Glomerular visceral epithelial cell (primary cell): Measurements from ENCODE around the gene HOXC4.

ENCODE experiments used
- DNase-seq: peaks from one replicate; pipeline ENCODE4 v3.0.0-alpha.2; 2016; ENCODE audit errors: extremely low spot score

The HOXC4 gene

DNA sequence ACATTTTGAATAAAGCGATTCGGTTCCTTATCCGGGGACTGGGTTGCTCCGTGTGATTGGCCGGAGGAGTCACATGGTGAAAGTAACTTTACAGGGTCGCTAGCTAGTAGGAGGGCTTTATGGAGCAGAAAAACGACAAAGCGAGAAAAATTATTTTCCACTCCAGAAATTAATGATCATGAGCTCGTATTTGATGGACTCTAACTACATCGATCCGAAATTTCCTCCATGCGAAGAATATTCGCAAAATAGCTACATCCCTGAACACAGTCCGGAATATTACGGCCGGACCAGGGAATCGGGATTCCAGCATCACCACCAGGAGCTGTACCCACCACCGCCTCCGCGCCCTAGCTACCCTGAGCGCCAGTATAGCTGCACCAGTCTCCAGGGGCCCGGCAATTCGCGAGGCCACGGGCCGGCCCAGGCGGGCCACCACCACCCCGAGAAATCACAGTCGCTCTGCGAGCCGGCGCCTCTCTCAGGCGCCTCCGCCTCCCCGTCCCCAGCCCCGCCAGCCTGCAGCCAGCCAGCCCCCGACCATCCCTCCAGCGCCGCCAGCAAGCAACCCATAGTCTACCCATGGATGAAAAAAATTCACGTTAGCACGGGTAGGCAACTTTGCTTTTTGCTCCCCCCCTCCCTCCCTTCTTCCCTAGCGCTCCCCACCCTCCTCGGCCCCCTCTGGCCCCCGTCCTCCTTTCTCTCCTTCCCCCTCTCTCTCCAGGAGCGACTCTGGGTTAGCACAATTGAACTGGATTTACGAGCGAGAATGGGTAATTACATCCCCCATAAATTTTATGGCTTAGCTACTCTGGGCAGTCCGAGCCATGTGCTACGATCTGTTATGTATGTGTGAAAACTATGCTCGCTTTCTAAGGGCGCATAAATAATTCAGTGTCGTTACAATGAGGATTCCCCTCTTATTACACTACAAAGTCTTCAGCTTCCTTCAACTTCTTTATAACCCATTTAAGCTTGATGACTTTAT, at the start of gene HOXC4:
Gene HOXC4, plus strand, starts transcription at position 85 of the 991 bp plus-strand sequence. Its CDS starts 88 bp downstream, at position 173.
- DNase-seq = no peak

DNA sequence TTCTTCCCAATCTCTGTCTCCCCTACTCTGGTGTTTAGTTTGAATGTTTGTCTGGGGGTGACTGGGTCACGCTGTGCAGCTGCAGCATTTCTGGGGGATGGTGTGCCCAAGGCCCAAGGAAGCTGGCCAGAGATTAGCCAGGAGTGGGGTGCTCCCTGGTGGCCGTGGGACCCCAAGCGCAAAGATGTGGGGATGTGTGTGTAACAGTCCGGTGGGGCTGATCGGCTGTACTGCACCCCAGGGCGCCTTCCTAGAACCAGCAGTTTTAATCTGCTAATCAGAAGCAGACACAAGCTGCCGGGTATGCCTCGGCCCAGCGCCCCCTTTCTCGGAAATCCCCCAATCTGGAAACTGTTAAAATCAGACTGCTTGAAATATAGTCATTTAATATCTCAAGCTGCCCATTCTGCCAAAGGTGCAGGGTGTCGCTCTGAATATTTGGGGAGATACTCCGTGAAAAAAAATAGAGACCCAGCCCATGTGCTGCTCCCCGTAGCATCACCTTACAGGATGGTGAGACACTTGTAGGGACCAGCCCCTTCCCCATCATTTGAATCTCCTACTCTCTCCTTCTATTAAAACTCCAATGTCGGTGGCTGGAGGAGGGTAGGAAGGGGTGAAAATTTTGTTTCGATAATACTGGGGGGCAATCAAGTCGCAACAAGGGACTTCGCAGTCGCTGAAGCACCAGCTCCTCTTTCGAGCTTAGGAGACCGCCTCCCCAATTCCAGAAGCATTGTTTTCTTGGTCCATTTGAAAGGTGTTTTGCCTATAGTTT, 49.4 kb upstream of the HOXC4 start:
- DNase-seq = no peak

DNA sequence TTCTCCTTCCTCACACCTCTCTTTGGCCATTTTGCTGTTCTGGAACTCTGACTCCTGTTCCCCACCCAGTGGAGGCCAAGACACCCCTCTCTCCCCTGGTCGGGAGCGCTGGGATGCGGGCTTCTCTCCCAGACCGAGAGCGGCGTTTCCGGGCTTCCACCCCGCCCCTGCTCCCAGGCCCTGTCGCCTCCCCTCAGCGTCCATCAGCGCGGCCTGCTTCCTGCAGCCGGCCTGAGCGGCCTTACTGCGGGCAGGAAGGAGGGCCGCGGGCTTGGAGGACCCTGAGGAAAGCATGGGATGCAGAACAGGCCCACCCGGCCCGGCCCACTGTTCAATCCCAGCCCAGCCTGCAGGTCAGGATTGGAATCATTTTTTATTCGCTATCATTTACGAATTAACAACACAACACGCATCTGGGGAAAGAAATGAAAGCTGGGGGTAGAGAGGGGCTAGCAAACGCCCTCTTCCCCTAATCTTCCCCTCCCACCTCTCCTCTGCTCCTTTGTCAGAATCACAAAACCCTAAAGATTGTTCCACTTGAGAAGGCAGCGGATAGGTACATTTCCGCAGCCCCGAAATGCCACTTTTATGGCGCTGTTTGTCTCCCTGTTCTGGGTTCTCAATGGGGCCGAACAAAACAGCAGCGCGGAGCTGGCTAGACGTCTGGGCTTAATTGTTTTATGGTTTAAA, 48.6 kb upstream of the HOXC4 start:
- DNase-seq = no peak

DNA sequence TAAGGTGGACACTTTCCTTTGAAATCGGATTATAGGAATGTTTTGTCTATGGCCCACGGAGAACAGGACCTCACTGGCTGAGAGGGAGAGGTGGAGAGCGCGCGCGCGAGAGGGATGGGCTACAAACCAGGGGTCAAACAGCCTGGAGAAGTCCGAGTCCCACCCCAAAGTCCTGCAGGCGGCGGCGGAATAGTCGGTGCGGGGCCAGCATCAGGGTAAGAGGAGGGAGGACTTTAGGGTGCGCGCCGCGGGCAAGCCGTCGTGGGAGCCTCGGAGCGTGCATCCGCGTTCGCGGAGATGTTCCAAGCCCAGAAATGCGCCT, 48.1 kb upstream of the HOXC4 start:
- no peak for DNase-seq

DNA sequence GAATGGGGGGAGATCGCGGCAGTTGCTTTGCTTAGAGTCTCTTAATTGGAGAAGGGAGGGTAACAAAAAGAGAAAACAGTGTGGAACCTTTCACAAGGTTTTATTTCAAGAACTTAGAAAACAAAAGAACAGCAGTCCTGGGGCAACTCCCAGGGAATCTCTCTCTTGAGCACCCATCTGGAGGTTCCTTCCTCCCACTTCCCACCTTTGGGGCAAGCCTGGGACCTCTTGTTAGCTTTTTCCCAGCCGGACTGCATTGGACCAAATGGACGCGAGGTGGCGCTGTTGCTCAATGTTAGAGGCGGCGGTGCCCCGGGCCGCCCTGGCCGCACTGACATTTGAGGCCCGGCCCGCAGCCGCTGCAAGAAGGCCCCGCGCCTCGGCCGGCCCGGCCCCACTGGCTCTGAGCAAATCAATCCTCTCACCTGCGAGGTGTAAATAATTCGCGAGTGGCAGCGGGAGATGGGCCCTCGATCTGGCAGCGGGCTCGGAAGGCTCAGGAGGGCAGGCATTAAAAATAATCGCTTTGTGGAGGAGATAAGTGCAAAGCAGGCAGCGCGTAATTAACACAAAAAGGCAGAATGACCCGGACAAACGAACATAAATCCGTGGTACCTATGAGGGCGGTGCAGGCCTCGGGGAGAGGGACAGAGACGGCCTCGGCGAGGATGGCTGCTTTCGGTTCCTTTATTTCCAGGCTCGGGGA, 47.6 kb upstream of the HOXC4 start:
- DNase-seq = peak; percentile 84

DNA sequence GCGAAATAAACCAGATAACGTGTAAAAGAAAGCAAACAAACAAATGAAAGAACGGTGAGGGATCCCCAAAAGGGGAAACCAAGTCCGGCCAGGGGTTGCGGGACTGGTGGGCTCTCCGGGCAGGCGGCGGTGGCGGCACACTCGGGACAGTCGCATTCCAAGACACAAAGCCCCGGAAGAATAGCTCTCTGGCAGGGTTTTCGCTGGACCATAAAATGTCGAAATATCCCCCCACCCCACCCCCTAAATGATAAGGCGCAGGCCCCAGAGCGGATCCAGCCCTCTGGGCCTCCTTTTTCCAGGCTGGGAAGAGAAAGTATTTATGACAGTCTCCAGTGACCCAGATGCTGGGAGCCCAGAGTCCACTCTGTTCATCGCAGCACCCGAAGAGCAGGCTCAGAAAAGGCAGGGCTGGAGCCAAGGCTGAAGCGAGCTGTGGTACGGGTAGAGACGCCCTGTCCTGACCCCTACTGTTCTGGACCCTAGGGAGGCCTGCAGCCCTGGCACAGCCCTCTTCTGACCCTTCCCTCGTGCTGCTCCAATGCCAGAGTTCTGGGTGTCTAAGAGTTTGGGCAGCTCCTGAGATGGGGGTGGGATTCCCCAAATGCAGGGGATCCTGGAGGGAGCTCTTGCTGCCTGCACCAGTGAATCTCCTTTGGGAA, 46.9 kb upstream of the HOXC4 start:
- no peak for DNase-seq

DNA sequence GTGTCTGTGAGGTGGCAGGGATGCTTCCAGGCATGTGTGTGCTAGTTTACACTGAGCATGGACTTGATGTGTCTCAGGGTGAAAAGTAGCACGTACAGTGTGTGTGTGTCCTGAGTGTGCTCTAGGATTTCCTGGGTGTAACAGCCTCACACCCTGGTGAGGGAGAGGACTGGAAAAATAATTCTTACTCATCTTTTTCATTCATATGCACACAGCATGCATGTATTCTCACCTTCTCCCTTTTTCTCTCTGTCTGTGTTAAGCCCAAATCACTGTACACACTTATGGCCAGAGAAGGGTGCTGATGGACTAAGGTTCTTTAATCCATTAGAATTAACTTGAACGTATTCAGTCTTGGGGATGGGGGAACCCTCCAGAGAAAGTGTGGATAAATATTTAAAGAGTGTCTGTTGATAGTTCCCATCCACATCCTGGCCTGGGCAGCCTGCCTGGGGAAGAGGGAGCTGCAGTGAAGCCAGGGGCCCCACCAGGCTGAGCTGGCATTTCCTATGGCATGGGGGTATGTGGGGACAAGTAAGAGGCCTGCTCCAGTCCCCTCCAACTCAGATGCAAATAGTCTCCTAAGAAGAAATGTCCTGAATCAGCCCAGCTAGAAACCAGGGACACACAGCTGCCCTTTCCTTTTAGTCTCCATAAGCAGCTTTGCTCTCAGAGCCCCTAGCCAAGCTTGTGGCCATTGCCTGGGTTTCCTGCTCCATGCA, 45.9 kb upstream of the HOXC4 start:
- DNase-seq = no peak

DNA sequence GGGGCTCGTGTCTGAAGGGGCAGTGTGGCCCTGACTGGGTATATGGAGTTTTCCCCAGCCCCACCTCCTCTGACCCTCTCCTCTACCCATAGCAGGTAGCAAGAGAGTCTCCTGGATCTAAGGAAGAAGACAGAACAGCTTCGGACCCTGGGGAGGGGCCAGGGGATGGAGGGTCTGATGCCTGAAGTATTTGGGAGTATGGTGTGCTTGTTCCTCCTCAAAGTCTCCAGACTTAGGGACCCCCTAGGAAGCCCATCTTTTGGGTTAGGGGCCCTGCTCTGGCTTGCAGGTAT, 45.4 kb upstream of the HOXC4 start:
- no peak for DNase-seq

DNA sequence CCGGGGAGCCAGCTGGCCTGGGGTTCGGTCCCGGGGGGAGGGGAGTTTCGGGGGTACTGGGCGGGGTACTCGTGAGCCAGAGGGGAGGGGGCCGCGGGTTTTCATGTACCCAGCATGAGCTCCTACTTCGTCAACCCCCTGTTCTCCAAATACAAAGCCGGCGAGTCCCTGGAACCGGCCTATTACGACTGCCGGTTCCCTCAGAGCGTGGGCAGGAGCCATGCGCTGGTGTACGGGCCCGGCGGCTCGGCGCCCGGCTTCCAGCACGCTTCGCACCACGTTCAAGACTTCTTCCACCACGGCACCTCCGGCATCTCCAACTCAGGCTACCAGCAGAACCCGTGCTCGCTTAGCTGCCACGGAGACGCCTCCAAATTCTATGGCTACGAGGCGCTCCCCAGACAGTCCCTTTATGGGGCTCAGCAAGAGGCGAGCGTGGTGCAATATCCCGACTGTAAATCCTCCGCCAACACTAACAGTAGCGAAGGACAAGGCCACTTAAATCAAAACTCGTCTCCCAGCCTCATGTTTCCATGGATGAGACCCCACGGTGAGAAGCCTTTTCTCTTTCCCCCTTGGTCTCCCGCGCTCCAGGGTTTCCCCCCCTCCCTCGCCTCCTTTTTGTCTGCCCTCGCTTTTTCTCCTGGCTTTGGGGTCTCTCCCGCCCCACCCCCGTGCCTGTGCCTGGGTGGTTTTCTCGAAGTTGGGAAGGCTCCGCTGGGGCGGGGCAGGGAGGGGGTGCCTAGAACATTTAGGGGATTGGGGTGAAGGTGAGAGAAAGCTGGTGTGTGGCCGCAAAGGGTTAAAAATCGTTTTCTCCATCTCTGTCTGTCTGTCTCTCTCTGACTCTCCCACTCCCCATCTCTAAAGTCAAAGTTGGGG, 44.2 kb upstream of the HOXC4 start:
- no peak for DNase-seq

DNA sequence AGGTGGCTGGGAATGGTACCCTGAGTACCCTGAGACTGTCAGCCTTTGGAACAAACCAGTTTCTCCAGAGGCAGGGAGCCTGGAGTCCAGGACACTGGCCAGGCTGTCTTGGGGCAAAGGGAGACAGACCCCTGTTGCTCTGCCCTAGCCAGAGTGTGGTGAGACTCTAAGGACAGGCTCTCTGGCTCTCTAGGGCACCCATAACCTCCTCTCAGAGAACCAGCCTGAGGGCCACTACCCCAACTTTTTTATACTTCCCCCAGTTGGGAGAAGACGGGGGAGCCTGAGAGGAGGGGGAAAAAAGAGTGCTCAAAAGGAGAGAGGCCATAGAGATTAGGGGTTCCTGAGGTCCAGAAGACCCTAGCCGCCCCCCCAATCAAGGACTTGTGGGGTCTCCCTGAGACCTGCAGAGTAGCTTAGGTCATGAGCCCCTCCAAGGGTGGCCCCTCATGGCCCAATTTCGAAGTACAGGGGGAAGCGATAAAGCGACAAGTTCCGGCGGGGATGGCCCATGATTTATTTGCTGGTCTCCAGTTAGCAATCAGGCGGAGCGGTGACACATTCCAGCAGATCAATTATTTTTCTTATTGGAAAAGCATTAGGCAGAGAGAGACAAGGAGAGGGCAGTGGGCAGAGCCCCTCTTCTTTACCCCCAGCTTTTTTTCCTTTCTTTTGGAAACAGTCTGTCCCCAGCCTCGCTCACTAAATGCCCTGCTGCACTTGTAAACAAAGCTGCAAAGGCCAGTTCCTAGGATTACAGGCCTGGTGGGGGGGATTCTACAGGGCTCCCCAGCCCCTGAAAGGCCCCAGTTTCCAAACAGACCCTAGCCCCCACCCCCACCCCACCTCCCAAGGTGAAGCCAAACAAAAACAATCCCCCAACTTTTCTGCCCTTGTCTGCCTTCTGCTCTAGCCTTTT, 43.3 kb upstream of the HOXC4 start:
- no peak for DNase-seq

DNA sequence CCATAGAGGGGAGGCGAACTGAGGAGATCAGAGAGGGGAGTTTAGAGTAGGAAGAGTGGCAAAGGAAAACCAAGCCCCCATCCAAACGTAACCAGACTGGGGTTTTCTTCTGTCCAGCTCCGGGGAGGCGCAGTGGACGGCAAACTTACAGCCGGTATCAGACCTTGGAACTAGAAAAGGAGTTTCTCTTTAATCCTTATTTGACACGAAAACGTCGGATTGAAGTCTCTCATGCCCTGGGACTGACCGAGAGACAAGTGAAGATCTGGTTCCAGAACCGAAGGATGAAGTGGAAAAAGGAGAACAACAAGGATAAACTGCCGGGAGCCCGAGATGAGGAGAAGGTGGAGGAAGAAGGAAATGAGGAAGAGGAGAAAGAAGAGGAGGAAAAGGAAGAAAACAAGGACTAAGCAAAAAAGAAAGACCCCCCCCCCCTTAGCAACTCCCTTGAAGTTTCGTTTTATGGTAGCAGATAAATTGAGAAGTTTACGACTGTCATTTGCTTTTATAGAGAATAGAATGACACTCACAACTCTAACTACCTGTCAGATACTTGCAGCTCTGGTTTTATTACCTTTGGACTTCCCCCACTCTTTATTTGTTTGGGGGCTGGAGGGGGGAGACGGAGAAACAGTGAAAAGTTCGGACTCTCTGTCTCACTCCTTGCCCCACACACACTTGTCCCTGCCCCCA, 42.5 kb upstream of the HOXC4 start:
- no peak for DNase-seq

DNA sequence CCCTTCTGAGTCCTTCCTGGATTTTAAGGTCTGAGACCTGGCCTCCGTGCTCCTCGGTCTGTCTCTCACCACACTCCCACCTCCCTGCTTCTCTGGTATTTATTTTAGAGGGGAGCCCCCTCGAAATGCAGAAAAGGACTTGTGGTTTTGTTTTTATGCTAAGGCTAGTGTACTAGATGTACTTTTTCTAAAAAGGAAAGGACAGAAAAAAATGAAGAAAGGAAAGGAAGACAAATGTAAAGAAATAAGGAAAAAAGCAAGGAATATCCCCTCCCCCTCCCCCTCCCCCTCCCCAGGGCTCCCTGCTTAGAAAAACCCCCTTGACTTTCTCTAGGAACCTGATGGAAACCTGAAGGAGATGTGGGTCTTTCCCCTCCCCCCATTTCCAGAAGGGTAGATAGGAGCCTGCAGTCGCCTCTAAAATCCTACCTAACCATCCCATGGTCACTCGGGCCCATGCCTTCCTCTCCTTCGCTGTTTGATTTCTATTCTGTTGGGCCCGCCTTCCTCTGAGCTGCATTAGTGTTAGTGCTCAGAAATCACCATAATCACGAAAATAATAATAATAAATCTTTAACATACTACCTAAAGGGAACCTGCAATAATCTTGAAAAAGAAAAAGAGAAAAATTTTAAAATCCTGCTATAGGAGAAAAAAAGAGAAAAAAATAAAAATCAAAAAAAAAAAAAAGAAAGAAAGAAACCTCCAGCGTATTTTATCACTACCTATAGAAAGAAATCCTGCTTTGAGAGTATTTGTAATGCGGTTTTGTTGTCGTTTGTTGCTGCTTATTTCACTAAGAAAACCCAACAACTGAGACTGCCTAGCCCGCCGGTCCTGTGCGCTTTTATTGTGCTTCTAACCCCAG, 41.7 kb upstream of the HOXC4 start:
- no peak for DNase-seq

DNA sequence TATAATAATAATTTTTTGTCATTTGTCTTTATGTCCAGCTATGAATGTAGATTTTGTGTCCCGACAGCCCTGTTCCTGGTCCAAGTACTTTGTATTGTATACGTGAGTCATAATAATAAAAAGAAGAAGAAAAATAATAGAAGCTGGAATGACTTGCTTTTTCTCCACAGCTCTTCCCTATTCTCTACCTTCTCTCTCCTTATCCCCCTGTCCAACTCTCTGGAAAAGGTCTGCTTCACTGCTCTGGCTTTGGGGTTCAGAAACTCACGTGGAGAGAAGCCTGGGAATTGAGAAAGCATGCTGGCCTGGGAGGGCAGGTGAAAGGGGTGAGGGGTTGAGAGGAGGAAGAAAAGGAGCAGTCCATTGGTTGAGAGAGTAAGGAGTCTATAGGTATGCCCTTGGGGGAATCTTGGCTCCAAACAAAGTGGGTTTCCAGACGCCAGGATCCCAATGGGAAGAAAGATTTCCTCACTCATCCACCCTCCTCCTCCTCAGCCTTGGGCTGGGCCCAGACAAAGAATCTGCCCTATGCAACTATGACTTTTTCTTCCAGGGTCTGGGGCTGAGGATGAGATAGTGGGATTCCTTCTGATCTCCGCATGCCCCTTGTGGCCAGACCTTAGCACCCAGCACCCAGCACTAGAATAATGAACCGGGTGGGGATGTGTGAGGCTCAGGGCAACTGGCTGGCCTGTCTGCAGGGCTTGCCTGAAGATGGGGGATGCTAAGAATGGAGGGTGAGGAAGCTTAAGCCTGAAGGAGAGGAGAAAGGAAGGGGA, 40.8 kb upstream of the HOXC4 start:
- peak; percentile 39 for DNase-seq

DNA sequence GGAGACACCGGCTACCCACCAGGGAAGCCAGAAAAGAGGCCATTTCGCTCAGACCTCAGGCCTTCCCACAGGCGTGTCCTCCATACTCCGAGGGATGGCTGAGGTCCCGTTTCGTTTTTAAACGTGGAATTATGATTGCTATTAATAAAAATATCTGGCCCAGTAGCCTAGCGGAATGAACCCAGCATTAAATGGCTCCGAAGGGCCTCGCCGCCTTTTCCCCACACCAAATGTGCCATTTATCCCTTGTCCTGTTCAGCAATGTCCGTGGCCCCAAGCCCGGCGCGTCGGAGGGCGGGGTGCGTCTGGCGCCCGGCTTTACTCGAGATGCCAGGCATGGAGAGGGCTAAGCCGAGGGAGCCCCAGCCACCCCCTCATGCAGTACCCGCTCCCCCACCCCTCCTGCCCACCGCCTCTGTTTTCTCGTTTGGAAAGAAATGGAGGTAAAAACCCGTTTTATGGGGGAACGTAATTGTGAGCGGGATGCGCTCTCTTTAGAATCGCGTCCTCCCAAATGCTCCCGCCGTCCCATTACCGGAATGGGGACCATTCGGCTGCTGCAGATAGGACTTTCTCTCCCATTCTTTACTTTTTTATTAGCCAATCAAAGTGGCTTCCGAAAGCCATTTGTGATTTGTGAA, 39.1 kb upstream of the HOXC4 start:
- DNase-seq = no peak

DNA sequence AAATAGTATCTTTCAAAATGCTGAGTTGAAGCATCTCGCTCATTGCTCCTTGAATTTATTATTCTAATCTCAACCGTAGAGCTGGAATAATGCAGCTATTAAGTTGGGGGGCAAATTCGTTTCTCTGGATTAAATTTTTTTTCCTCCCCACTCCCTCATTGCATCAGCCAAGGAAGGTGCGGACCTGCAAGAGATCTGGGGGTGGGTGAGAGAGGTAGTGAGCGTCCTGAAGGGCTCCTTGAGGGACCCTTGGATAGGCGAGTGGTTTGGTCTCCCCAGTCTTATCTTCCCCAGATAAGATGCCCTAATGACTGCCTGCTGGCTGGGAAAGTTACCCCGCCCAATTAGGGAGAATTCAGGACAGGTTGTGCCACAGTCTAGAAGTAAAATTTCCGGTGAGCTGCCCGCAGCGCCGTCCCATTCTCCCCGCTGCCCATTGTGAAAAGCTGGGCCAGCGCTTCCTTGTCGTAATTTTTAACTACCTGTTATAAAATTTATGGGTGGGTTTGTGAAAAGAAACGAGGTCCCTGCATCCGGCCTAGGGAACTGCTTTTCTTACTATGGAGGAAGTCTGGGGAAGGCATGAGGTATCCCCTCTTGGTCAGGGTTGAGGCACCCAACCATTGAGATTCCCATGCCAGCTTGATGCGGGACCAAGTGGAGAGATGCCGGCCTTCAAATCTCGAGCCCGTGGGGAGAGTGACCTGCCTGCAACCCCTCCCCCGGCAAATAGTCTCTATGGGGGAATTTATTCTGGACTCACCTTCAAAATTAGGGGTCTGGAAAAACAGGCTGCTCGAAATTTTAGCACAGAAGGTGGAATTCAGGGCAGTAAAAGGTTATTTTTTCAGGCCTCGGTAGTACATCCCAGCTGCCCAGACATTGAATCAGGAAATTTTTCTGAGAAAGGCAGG, 38.4 kb upstream of the HOXC4 start:
- no peak for DNase-seq
